Measurements from ENCODE around the gene AXIN1.

AXIN1 gene

DNA sequence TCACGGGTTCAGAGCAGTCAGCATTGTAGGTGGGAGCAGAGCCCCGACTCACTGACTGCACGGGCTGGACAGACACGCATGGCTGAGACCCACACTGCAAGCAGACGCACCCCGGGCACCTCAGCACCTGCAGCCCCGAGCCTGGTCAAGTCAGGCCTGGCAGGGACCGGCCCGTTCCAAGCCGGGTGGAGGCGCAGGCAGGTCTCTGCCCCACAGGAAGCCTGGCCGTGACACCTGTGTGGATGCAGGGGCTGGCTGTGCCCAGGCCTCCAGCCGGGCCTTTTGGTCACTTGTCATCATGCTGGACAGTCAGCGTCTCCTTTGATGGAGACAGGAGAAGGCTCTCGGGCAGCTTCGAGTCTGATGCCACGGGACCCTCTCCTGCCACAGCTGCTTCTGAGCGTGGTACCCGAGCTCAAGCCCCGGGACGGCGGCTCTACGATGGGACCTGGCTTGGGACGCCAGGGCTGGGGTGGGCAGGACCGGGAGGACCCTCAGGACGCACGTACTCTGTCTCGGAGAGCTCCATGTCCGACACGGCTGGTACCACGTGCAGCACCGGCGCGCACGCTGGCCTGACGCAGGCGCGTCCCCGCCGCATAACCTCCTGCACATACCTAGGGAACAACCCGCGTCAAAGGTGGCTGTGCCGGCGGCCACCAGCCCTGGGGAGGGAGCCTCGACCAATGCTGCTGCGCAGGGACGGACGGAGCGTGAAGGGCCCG lies 61.7 kb downstream of the AXIN1 start:
- no peak for DNase-seq (ENCODE audit: low read depth)
- H3K4me3 ChIP-seq (ENCODE audit: low read depth, low read length) = no peak overlapping the region
- TF ChIP-seq CTCF (conservative IDR thresholded peaks at IDR 0.05; ENCODE audit: low read depth, low read length) = no peak

DNA sequence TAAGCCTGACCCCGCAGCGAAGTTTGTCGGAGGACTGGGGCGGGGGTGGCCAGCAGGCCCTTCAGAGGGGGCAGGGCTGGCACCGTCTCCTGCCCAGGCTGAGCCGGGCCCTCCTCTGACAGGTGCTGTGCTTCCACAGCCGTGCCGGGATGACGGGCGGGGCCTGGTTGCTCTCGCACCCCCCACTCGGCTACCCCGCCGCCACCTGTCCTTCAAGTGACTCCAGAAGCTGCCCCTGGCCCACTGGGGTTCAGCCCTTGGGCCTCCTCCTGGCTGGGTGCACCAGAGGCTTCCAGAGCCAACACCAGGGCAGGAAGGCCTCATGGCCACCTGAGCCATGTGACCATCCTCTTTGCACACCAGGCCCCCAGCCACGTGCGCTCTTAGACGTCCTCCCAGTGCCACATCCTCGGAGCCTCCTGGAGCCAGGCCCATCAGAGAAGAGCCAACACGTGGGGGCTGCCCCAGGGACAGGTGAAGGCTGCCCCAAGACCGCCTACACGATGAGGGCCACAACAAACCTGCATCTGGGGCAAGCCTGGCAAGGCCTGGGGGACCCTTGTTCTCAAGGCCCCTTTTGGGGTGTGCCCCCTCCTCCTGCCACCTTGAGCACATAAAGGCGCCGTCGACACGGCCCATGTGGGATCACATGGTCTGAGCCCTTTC lies 62.4 kb downstream of the AXIN1 start:
- no peak overlapping the region for H3K4me3 ChIP-seq (ENCODE audit: low read depth, low read length)
- no peak for DNase-seq (ENCODE audit: low read depth)
- no peak for TF ChIP-seq CTCF (conservative IDR thresholded peaks at IDR 0.05; ENCODE audit: low read depth, low read length)

- no peak overlapping the region for H3K4me3 ChIP-seq (ENCODE audit: low read depth, low read length)
- DNase-seq (ENCODE audit: low read depth) = no peak
- no peak for TF ChIP-seq CTCF (conservative IDR thresholded peaks at IDR 0.05; ENCODE audit: low read depth, low read length)
These were observed 63.0 kb downstream of the AXIN1 start for GRCh38 chr16:289395-289997.

DNA sequence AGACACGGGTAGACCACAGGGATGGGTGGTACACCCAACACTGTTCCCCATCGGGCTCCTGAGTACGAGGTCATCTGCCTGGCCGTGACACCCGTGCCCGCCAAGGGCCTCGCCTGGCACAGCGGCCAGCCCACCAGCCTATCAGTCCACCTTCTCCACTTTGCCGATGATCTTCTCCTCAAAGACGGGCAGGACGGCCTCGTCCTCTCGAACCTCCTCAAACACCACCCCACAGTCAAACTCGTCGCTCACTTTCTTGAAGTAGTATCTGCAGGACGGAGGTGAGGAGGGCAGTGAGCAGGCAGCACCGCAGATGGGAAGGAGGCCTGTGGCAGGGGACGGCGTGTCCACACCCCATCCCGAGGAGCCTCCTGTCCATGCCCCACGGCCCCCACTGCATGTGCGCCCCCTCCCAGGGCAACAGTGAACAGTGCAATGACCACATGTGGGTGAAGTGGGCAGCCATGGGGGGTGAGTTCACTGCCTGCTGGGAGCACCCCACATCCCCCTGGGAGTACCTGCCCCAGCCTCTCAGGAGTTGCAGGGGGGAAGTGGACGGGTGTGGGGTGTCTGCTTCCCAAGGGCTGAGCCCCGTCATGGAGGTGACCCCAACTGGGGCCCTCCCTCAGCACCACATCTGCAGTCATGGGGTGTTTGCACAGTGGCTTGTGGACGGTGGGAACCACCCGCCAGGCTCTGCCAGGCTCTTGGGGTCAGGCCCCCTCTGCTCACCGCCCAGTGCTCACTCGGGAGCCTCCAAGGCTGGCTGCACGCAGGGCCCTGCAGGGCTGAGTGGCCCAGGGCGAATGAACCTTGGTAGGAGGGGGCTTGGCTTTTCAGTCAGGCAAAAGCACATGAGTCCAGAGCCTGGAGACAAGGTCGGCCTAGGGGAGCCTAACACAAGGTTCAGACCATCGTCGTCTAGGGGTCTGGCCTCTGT lies 64.3 kb downstream of the AXIN1 start:
- no peak for DNase-seq (ENCODE audit: low read depth)
- H3K4me3 ChIP-seq (ENCODE audit: low read depth, low read length) = no peak overlapping the region
- no peak for TF ChIP-seq CTCF (conservative IDR thresholded peaks at IDR 0.05; ENCODE audit: low read depth, low read length)

DNA sequence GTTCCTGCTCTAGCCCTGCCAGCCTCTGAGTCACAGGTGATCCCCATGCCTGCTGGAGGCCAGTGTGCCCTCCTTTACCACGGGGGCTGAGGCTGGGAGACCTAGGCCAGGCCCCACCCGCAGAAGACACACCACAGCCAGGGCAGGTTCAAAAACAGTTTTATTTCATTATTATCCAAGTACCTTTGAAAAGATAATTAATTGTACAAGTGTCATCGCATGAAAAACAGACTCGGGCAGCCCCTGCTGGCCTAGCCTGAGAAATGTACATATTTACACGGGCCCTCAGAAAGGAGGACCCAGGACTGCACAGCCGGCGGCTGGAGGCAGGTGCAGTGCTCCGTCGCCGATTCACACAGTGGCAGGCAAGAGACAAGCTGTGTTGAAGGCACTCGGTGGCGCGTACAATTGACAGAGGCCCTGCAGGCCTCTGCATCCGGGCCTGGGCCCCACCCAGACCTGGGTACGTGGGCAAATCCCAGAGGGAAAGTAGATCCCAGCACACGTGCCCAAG lies 65.2 kb downstream of the AXIN1 start:
- peak; percentile 24 for TF ChIP-seq CTCF (conservative IDR thresholded peaks at IDR 0.05; ENCODE audit: low read depth, low read length)
- H3K4me3 ChIP-seq (ENCODE audit: low read depth, low read length) = no peak overlapping the region
- no peak for DNase-seq (ENCODE audit: low read depth)

DNA sequence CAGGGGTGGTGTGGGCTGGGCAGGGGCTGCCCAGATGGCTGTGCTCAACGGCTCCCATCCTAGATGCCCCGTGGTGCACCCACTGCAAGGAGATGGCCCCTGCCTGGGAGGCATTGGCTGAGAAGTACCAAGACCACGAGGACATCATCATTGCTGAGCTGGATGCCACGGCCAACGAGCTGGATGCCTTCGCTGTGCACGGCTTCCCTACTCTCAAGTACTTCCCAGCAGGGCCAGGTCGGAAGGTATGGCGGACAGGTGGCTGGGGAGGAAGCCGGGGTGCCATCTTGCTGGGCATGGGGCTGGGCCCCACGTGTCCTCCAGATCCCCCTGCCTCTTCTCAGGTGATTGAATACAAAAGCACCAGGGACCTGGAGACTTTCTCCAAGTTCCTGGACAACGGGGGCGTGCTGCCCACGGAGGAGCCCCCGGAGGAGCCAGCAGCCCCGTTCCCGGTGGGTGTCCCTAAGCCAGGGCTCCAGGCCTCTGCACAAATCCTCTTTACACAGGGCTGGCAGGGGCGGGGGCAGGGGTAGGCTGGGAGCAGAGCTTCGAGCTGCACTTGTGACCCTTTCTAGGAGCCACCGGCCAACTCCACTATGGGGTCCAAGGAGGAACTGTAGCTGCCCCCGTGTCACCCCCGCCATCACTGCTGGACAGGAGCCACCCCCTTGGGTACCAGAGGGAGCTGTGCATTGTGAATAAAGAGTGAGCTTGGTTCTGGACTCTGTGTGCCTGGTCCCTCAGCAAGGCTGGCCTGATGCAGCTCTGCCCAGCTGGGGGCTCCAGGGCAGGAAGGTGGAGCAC lies 65.8 kb downstream of the AXIN1 start:
- TF ChIP-seq CTCF (conservative IDR thresholded peaks at IDR 0.05; ENCODE audit: low read depth, low read length) = no peak
- DNase-seq (ENCODE audit: low read depth) = no peak
- no peak overlapping the region for H3K4me3 ChIP-seq (ENCODE audit: low read depth, low read length)

All from choroid plexus epithelial cell (primary cell).